SU-DHL-6 (cell line): ENCODE measurements around the gene PRND.

ENCODE experiments used
- CTCF ChIP-seq: fragments of 200-600 bp; sonication (generic); IDR thresholded peaks from one replicate; pipeline ENCODE4 v1.5.1; 2017; ENCODE audit warnings: antibody characterized with exemption, mild to moderate bottlenecking, low read length, moderate library complexity; ENCODE audit not compliant: insufficient read depth, poor library complexity, severe bottlenecking
- EZH2phosphoT487 ChIP-seq: fragments of 200-600 bp; sonication (generic), shearing (Covaris generic); conservative IDR thresholded peaks from 2 replicates; pipeline ENCODE4 v1.6.1; 2018; ENCODE audit warnings: mild to moderate bottlenecking, antibody characterized with exemption, low read length, moderate library complexity, mixed read lengths

- no peak for TF ChIP-seq CTCF
- no peak for TF ChIP-seq EZH2phosphoT487
These were observed 15.2 kb downstream of the PRND start for GRCh38 chr20:4736875-4737274.
